Placental pericyte (primary cell): ENCODE data around the gene RTL9. TPM values are rescaled to one million over a fixed set of nuclear protein-coding genes. Genes with fewer than 3 reads are reported as not detected.

Source experiments
- small RNA-seq: library from RNA; depleted of rRNA; stranded (forward); fragments of <200 nt; gene quantifications from one replicate; pipeline ENCODE3, GENCODE V24; 2012; ENCODE audit warnings: low replicate concordance
- total RNA-seq: library from RNA; depleted of rRNA; stranded (reverse); fragments of >200 nt; gene quantifications from 2 replicates; pipeline ENCODE4 v1.2.3, GENCODE V29; 2012

The RTL9 gene
- total RNA-seq: 0.44 and 0.57 TPM in 2 replicates

DNA sequence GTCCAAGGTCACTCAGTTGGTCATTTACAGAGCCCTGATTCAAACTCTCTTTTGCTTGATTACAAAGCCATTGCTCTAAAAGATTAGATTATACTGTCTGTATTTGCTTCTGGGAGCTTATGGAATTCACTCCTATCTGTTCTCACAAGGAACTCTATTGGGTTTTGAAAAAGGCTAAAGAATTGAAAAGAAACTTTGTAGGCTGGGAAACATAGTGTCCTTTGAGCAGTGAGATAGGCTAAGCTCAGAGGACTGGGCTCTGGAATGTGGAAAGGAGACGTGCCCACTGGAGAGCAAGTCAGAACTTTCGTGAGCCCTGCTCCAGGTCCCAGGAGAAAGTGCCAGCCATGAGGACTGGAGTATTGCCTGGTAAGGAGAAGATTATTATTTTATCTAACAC lies at the start of gene RTL9:
Gene RTL9, plus strand, starts transcription at position 301 of the 400 bp plus-strand sequence. CDS start 91,770 bp downstream, outside the sequence.

GRCh38 chrX:110317820-110318663 lies 40.6 kb upstream of the RTL9 start, which contains the start of gene AMMECR1:
Gene AMMECR1, minus strand, starts transcription at chrX:110318085. Its CDS starts 14 bp downstream, at chrX:110318071.

Small RNA genes within 50 kb of the gene (small RNA-seq; reads per million reads assigned to genes)
- not detected for gene GNG5P2

Other genes starting within 250 kb of the RTL9 start
- 18.2 and 26.2 TPM in 2 replicates for gene AMMECR1, start 40.8 kb upstream of the RTL9 start, total RNA-seq